Left ventricle myocardium inferior (tissue), 1 donor: ENCODE measurements around the gene SLC28A2. TPM values are rescaled to one million over a fixed set of nuclear protein-coding genes. Genes with fewer than 3 reads are reported as not detected.
"Not testable (repeated sequence)": the region's sequence is repeated elsewhere in the genome, so short reads cannot be mapped to it uniquely, and the experiment has no call there.

Experiments
- DNase-seq: peaks from one replicate; pipeline ENCODE4 v3.0.0-alpha.2; 2020
- H3K27ac ChIP-seq: fragments of 200-600 bp; replicated peaks from 2 replicates; pipeline ENCODE4 v1.8.0; 2021
- H3K27me3 ChIP-seq: fragments of 200-600 bp; 2 replicates; pipeline ENCODE4 v1.8.0; 2021; ENCODE audit warnings: low read depth
- H3K36me3 ChIP-seq: fragments of 200-600 bp; 2 replicates; pipeline ENCODE4 v1.8.0; 2021
- H3K4me1 ChIP-seq: fragments of 200-600 bp; 2 replicates; pipeline ENCODE4 v1.8.0; 2021
- H3K4me3 ChIP-seq: fragments of 200-600 bp; 2 replicates; pipeline ENCODE4 v1.8.0; 2021; ENCODE audit warnings: mild to moderate bottlenecking, moderate library complexity
- H3K9me3 ChIP-seq: fragments of 200-600 bp; replicated peaks from 2 replicates; pipeline ENCODE4 v1.8.0; 2021
- CTCF ChIP-seq: fragments of 200-600 bp; IDR thresholded peaks from 2 replicates; pipeline ENCODE4 v1.8.0; 2021; ENCODE audit warnings: antibody characterized with exemption, mild to moderate bottlenecking, borderline replicate concordance
- intact Hi-C: fragments of 100-400 bp; cut with micrococcal nuclease; formaldehyde crosslinking; loops from one replicate; pipeline ENCODE4 v1.11.0; 2022
- total RNA-seq: library from RNA; stranded (reverse); fragmentation: NEBNext Ultra II Directional; extraction: Animal tissue kit (Norgen Biotek cat#: 25700); gene quantifications from one replicate; pipeline ENCODE4 v1.2.1, GENCODE V29; 2021
- donor health status: DM: no; HTN: yes; CAD: no; lungs with severe emphysema.

Gene SLC28A2
- total RNA-seq, 1 donor from 2014 or later: not detected

GRCh38 chr15:45242289-45242688, 9.7 kb upstream of the SLC28A2 start:
- Histone ChIP-seq H3K4me1 (no peaks in the 10 kb centered on the region), H3K9me3 (peaks cover 86% of the 10 kb centered on the region), H3K27me3 (no peaks in the 10 kb centered on the region), H3K4me3 (no peak overlapping the region), H3K36me3 (no peaks in the 10 kb centered on the region), H3K27ac (no peak overlapping the region)
- intact Hi-C loops: no loop called here
- DNase-seq: no peak
- no peak for TF ChIP-seq CTCF

DNA sequence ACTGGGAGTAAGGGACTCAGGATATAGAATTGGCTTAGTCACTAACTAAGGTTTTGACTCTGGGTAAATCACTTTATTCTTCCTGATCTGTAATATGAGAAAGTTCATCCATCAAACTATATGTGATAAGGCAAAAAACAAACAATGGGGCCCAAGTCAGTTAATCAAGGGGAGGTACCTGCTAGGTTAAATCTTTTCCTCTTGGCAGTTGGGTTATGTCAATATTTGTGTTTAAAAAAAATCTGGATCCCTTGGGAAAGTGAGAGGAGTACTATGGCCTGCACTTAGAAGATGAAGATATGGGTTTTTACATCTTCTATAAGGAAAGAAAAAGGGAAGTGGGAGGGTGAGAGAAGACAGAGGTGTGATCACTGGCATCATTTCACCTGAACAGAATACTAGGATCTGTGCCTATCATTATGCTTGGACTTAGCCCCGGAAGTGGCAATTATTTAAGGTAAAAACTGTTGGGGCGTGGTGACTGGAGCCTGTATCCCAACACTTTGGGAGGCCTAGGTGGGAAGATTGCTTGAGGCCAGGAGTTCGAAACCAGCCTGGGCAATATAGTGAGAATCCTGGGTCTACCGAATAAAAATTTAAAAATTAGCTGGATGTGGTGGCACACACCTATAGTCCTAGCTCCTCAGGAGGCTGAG, 2.8 kb upstream of the SLC28A2 start:
- Histone ChIP-seq H3K4me3 (no peak overlapping the region), H3K27ac (no peak overlapping the region), H3K4me1 (no peaks in the 10 kb centered on the region), H3K36me3 (no peaks in the 10 kb centered on the region), H3K27me3 (no peaks in the 10 kb centered on the region), H3K9me3 (peaks cover 27% of the 10 kb centered on the region)
- no peak for TF ChIP-seq CTCF
- no peak for DNase-seq
- intact Hi-C loops: no loop called here

DNA sequence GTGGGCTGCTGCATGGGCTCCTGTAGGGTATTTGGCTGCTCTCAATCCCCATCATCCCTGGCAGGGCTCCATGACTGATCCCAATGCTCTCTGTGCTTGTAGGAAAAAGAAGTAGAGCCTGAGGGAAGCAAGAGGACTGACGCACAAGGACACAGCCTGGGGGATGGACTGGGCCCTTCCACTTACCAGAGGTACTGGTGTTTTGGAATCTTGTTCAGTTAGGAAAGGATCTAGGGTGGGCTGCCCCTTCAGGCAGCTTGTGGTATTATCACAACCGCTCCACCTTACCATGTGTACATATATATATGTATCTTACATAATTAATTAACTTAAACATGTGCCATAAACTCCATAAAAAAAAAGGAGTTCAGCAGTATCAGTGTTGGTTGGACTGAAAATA, 1.3 kb downstream of the SLC28A2 start:
- Histone ChIP-seq H3K27ac (no peak overlapping the region), H3K36me3 (no peaks in the 10 kb centered on the region)
- intact Hi-C loops: loop anchor here (10.0 kb wide), 2 partner anchors 61 to 99 kb away; no protein-coding TSS in a partner anchor

DNA sequence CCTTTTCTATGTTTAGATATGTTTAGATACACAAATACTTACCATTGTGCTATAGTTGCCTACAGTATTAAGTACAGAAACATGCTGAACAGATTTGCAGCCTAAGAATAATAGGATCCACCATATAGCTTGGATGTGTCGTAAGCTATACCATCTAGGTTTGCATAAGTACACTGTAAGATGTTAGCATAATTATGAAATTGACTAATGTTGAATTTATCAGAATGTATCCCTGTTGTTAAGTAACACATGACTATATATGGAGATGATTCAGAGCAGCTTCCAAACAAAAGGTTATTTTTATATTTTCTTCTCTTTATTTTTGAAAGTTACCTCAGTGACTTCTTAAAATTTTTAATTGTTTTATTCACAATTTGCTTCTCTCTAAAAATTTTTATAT, 2.4 kb downstream of the SLC28A2 start:
- no peak for TF ChIP-seq CTCF
- Histone ChIP-seq H3K9me3 (no peaks in the 10 kb centered on the region), H3K4me3 (no peak overlapping the region), H3K36me3 (no peaks in the 10 kb centered on the region), H3K27me3 (no peaks in the 10 kb centered on the region), H3K4me1 (no peaks in the 10 kb centered on the region), H3K27ac (no peak overlapping the region)
- intact Hi-C loops: loop anchor here (10.0 kb wide), 2 partner anchors 60 to 100 kb away; no protein-coding TSS in a partner anchor
- no peak for DNase-seq

More for the DNA sequence above, 1.3 kb downstream of the SLC28A2 start:
- Histone ChIP-seq H3K4me1 (no peaks in the 10 kb centered on the region), H3K27me3 (no peaks in the 10 kb centered on the region), H3K9me3 (no peaks in the 10 kb centered on the region), H3K4me3 (no peak overlapping the region)
- no peak for DNase-seq
- TF ChIP-seq CTCF: peak; percentile 23

DNA sequence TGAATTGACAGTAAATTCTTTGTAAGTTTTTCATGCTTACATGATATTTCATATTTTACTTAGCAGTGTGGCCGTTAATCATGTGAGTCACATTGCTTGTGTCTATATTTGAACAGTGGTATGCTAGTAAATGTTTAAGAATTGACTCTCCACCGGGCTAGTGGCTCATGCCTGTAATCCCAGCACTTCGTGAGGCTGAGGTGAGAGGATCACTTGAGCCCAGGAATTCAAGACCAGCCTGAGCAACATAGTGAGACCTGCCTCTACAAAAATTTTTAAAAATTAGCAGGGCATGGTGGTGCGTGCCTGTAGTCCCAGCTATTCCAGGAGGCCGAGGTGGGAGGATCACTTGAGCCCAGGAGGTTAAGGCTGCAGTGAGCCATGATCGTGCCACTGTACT, 2.8 kb downstream of the SLC28A2 start:
- not testable (repeated sequence) for H3K4me1 ChIP-seq, H3K4me3 ChIP-seq, H3K27me3 ChIP-seq, DNase-seq, H3K27ac ChIP-seq, H3K9me3 ChIP-seq, H3K36me3 ChIP-seq
- intact Hi-C loops: loop anchor here (10.0 kb wide), 2 partner anchors 60 to 100 kb away; no protein-coding TSS in a partner anchor

- H3K4me3 ChIP-seq: no peak overlapping the region
- no peak overlapping the region for H3K27ac ChIP-seq
- no peaks in the 10 kb centered on the region for H3K9me3 ChIP-seq
- DNase-seq: no peak
- H3K27me3 ChIP-seq: no peaks in the 10 kb centered on the region
- TF ChIP-seq CTCF: no peak
- no peaks in the 10 kb centered on the region for H3K36me3 ChIP-seq
- H3K4me1 ChIP-seq: no peaks in the 10 kb centered on the region
- intact Hi-C loops: loop anchor here (10.0 kb wide), 2 partner anchors 55 to 105 kb away; no protein-coding TSS in a partner anchor
Observed at GRCh38 chr15:45259796-45260195, 7.8 kb downstream of the SLC28A2 start.
